Coronary artery (tissue), 2 donors: Measurements from ENCODE around the gene PCK1.

Source experiments
- DNase-seq: peaks from one replicate; pipeline ENCODE4 v3.0.0-alpha.2; 2017; ENCODE audit warnings: low spot score
- H3K27ac ChIP-seq, 2 donors: fragments of 200-600 bp; sonication (generic); one replicate each; pipeline ENCODE4 v1.5.1; 2016 to 2019
- H3K4me3 ChIP-seq: fragments of 200-600 bp; sonication (generic); 2 replicates; pipeline ENCODE4 v1.5.1; 2016; ENCODE audit warnings: mild to moderate bottlenecking, moderate library complexity
- CTCF ChIP-seq: fragments of 200-600 bp; sonication (generic); IDR thresholded peaks from one replicate; pipeline ENCODE4 v1.5.1; 2019; ENCODE audit warnings: antibody characterized with exemption

The PCK1 gene

GRCh38 chr20:57545927-57546662, 14.8 kb upstream of the PCK1 start:
- no peak overlapping the region for H3K4me3 ChIP-seq
- no peak for DNase-seq
- no peak overlapping the region for H3K27ac ChIP-seq
- no peak for TF ChIP-seq CTCF

GRCh38 chr20:57546956-57547649, 13.8 kb upstream of the PCK1 start:
- H3K27ac ChIP-seq, result no peak overlapping the region
- no peak for DNase-seq
- TF ChIP-seq CTCF, result no peak
- no peak overlapping the region for H3K4me3 ChIP-seq

- H3K27ac ChIP-seq, result no peak overlapping the region
- DNase-seq, result no peak
- no peak for TF ChIP-seq CTCF
- no peak overlapping the region for H3K4me3 ChIP-seq
Measured at GRCh38 chr20:57548177-57549058, 12.5 kb upstream of the PCK1 start.

GRCh38 chr20:57552471-57552870, 8.4 kb upstream of the PCK1 start:
- no peak overlapping the region for H3K4me3 ChIP-seq
- no peak for DNase-seq
- no peak for TF ChIP-seq CTCF
- H3K27ac ChIP-seq, result no peak overlapping the region

- H3K4me3 ChIP-seq, result no peak overlapping the region
- DNase-seq, result no peak
- no peak for TF ChIP-seq CTCF
- H3K27ac ChIP-seq, result no peak overlapping the region
Measured at GRCh38 chr20:57553376-57554018, 7.4 kb upstream of the PCK1 start.

GRCh38 chr20:57555457-57556184, 5.3 kb upstream of the PCK1 start:
- H3K27ac ChIP-seq, result no peak overlapping the region
- DNase-seq, result no peak
- no peak overlapping the region for H3K4me3 ChIP-seq
- no peak for TF ChIP-seq CTCF
